Activated CD8-positive, alpha-beta T cell treated with anti-CD3 and anti-CD28 coated beads for 36 hours (primary cell): ENCODE results near the gene PIP5K1C. TPM values are rescaled to one million over a fixed set of nuclear protein-coding genes. Genes with fewer than 3 reads are reported as not detected.

Experiments
- ATAC-seq: fragments of 200-7000 bp; cut with Tn5 transposase; one replicate; pipeline ENCODE4 v1.10.0; 2021; ENCODE audit warnings: mild to moderate bottlenecking, moderate library complexity
- CTCF ChIA-PET: fragments of 350-600 bp; sonication (Branson Sonifier 250); formaldehyde crosslinking; loops from one replicate; lab custom pipeline; 2021; ENCODE audit warnings: antibody characterized with exemption; lab: Charles Lee
- POLR2A ChIA-PET: fragments of 350-600 bp; sonication (Branson Sonifier 250); formaldehyde crosslinking; loops from one replicate; lab custom pipeline; 2021; ENCODE audit warnings: antibody characterized with exemption; lab: Charles Lee
- DNase-seq: peaks from one replicate; pipeline ENCODE4 v3.0.0-alpha.2; 2020
- H3K27ac Mint-ChIP-seq: one replicate; pipeline ENCODE4 v1.8.0; 2021; ENCODE audit warnings: mild to moderate bottlenecking, mixed read lengths
- H3K27me3 Mint-ChIP-seq: one replicate; pipeline ENCODE4 v1.8.0; 2021; ENCODE audit warnings: mixed read lengths
- H3K36me3 Mint-ChIP-seq: one replicate; pipeline ENCODE4 v1.8.0; 2021; ENCODE audit warnings: low read depth, mixed read lengths
- H3K4me1 Mint-ChIP-seq: one replicate; pipeline ENCODE4 v1.8.0; 2021; ENCODE audit warnings: low read depth, mixed read lengths
- H3K4me3 Mint-ChIP-seq: one replicate; pipeline ENCODE4 v1.8.0; 2021; ENCODE audit warnings: mild to moderate bottlenecking, moderate library complexity, mixed read lengths
- H3K9me3 Mint-ChIP-seq: one replicate; pipeline ENCODE4 v1.8.0; 2021; ENCODE audit warnings: mixed read lengths
- intact Hi-C: fragments of 100-400 bp; cut with micrococcal nuclease; formaldehyde crosslinking; loops from one replicate; pipeline ENCODE4 v1.10.0; 2022
- total RNA-seq, 2 experiments: library from RNA; stranded (reverse); gene quantifications; one replicate each; pipeline ENCODE4 v1.2.3, GENCODE V29; 2021
- TF ChIP-seq, protein P1 (sequence below): fragments of 200-600 bp; IDR thresholded peaks from one replicate; pipeline ENCODE4 v1.8.0; 2022; ENCODE audit warnings: antibody characterized with exemption, mild to moderate bottlenecking

Gene PIP5K1C
- total RNA-seq, 2 experiments from 2014 or later: 20.4 to 22.2 TPM

DNA sequence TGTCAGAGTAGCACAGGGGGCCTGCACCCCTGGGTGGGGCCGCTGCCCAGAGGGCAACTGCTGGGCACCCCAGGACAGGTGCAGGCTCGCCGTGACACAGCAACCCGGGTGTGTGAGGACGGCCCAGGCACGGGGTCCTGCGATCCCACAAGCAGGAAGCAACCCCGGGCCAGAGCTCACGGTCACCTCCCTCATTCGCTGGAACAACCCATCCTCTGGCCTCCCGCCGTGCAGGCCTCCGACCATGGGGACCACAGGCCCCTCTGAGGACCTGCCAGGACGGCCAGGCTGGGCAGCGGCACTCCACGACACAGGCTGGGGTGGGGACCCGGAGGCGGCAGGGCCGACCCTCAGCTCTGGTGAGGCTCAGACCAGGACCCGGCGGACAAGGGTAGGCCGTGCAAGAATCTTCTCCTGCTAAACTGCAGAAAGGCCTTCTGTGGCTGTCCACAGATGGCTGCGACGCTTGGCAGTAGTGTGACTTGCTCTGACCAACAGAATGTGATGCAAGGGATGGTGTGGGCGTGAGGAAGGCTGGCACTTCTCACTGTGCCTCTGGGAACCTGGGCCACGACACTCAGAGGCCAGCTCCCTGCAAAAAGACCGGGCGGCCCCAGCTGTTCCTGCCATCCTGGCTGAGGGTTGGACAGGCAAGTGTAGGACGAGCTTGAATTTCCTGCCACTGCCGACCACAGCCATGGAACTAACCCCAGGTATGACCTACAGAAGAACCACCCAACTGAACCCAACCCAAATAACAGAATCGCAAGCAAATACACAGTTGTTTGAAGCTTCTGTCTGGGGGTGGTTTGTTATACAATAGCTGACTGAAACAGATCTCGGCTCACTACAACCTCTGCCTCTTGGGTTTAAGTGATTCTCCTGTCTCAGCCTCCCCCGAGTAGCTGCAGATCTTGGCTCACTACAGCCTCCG is 26.5 kb downstream of the PIP5K1C start:
- ChIA-PET CTCF (interaction anchor here (1.0 to 1.1 kb wide), 2 partner anchors 8 to 19 kb away, joined by 4 read pairs; no protein-coding TSS in a partner anchor), POLR2A (interaction anchor here (0.6 to 4.2 kb wide), 4 partner anchors 13 to 116 kb away, joined by 3 to 25 read pairs (median 4); partner anchors contain the start of gene MFSD12)
- Mint-ChIP-seq H3K4me1 (peaks cover 37% of the 10 kb centered on the region), H3K27me3 (no peaks in the 10 kb centered on the region), H3K27ac (no peak overlapping the region), H3K9me3 (no peaks in the 10 kb centered on the region), H3K4me3 (no peak overlapping the region), H3K36me3 (peaks cover 12% of the 10 kb centered on the region)
- DNase-seq: peak; percentile 20
- no peak for ATAC-seq
- TF ChIP-seq, protein P1, sequence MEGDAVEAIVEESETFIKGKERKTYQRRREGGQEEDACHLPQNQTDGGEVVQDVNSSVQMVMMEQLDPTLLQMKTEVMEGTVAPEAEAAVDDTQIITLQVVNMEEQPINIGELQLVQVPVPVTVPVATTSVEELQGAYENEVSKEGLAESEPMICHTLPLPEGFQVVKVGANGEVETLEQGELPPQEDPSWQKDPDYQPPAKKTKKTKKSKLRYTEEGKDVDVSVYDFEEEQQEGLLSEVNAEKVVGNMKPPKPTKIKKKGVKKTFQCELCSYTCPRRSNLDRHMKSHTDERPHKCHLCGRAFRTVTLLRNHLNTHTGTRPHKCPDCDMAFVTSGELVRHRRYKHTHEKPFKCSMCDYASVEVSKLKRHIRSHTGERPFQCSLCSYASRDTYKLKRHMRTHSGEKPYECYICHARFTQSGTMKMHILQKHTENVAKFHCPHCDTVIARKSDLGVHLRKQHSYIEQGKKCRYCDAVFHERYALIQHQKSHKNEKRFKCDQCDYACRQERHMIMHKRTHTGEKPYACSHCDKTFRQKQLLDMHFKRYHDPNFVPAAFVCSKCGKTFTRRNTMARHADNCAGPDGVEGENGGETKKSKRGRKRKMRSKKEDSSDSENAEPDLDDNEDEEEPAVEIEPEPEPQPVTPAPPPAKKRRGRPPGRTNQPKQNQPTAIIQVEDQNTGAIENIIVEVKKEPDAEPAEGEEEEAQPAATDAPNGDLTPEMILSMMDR: no peak
- intact Hi-C loops: no loop called here

DNA sequence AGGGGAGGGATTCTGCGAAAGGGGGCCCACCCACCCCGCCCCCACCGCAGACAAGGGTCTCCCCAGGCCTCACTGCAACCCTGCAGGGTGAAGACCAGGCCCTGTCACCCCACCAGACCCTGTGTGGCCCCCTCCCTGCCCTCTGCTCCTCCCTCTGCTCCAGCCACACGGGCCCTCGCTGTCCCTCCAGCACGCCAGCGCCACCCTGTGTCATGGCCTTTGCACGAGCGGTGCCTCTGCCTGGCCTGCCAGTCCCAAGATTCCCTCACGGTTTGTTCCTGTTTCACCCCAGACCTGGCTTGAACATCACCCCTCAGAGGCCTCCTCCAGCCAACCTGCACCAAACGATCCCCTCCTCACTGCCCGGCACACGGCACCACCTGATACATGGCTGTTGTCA is 27.3 kb downstream of the PIP5K1C start:
- ChIA-PET CTCF (interaction anchor here (0.8 to 3.0 kb wide), 4 partner anchors 14 to 26 kb away, joined by 3 to 17 read pairs (median 12); no protein-coding TSS in a partner anchor), POLR2A (interaction anchor here (1.1 to 4.2 kb wide), 3 partner anchors 14 to 19 kb away, joined by 5 to 25 read pairs (median 5); no protein-coding TSS in a partner anchor)
- H3K4me1 Mint-ChIP-seq: peaks cover 41% of the 10 kb centered on the region
- TF ChIP-seq, protein P1: no peak
- ATAC-seq: no peak
- no peak overlapping the region for H3K4me3 Mint-ChIP-seq
- intact Hi-C loops: no loop called here
- peak overlapping the region; percentile 52 for H3K27ac Mint-ChIP-seq
- no peaks in the 10 kb centered on the region for H3K27me3 Mint-ChIP-seq
- H3K36me3 Mint-ChIP-seq: peaks cover 12% of the 10 kb centered on the region
- H3K9me3 Mint-ChIP-seq: no peaks in the 10 kb centered on the region
- DNase-seq: no peak

DNA sequence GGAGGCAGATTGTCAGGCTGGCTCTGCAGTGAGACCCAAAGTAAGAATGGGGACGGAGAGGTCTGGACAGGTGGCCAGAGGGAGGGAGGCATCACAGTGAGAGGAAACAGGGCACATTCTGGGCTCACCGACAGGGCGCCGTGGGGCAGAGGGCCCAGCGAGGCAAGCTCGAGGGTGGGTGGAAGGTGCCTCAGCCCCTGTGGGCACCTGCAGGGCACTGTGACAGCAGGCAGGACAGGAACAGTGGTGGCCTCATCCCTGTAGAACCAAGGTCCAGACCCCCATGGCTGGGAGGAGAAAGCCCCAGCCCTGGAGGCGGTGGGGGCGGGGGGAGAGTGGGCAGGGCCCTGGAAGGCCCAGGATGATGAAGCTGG is 27.7 kb downstream of the PIP5K1C start:
- Mint-ChIP-seq H3K4me1 (peaks cover 41% of the 10 kb centered on the region), H3K36me3 (peaks cover 12% of the 10 kb centered on the region), H3K27me3 (no peaks in the 10 kb centered on the region), H3K4me3 (no peak overlapping the region), H3K9me3 (no peaks in the 10 kb centered on the region), H3K27ac (peak overlapping the region; percentile 90)
- ChIA-PET CTCF (interaction anchor here (0.8 to 3.0 kb wide), 7 partner anchors 14 to 176 kb away, joined by 3 to 17 read pairs (median 7); partner anchors contain the start of gene PIP5K1C), POLR2A (interaction anchor here (1.1 to 4.2 kb wide), 3 partner anchors 14 to 19 kb away, joined by 5 to 25 read pairs (median 5); no protein-coding TSS in a partner anchor)
- ATAC-seq (no peak), DNase-seq (no peak)
- TF ChIP-seq, protein P1: no peak
- intact Hi-C loops: no loop called here

DNA sequence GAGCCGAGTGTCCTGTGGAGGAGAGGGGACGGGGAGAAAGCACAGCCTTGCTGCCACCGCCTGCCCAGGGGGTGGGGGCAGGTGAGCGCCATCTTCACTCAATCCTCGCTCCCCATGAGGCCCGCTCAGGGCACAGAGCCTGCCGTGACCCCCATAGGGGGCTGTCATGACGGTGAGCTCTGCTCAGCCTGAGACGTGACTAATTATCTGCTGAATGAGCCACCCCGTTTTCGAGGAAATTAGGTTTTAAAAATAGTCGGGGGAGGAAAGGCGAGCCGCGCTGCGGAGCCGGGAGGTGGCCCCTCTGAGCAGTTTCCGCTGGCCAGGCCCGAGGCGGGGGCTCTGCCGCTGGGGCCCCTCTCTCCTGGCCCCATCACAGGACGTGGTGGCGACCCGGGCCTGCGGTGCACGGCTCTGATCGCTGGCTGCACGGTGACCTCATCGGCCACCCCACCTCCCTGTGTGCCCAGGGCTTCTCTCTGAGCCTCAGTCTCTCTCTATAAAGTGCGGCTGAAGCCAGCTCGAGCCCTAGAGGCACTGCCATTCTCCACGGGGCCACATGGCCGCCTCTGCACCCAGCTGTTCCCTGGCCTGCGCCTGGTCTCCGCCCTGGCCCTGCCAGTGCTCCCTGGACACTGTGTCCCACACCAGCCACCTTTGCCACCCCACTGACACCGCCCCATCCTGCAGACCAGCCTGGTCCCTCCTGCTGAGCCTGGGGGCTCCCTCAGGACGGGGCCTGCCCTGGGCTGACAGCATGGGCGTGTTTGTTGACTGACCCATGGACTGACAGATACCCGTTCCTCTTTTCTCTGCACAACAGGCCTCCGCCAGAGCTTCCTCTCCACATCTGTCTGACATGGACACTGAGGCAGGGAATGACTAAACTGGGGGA is 28.3 kb downstream of the PIP5K1C start:
- H3K4me1 Mint-ChIP-seq: peaks cover 42% of the 10 kb centered on the region
- H3K27ac Mint-ChIP-seq: peak overlapping the region; percentile 90
- TF ChIP-seq, protein P1: peak; percentile 38
- peak overlapping the region; percentile 62 for H3K4me3 Mint-ChIP-seq
- no peaks in the 10 kb centered on the region for H3K27me3 Mint-ChIP-seq
- DNase-seq (peak; percentile 83), ATAC-seq (peak; percentile 85)
- H3K9me3 Mint-ChIP-seq: no peaks in the 10 kb centered on the region
- H3K36me3 Mint-ChIP-seq: peaks cover 12% of the 10 kb centered on the region
- POLR2A ChIA-PET: interaction anchor here (1.1 to 4.2 kb wide), 3 partner anchors 15 to 20 kb away, joined by 5 to 25 read pairs (median 5); no protein-coding TSS in a partner anchor
- CTCF ChIA-PET: interaction anchor here (0.8 to 3.0 kb wide), 9 partner anchors 15 to 177 kb away, joined by 3 to 17 read pairs (median 4); partner anchors contain the start of gene PIP5K1C
- intact Hi-C loops: no loop called here
